HG03066 (cell line): ENCODE measurements around the gene RELL2.

Source experiments
- ATAC-seq: cut with Tn5 transposase; IDR thresholded peaks from one replicate; pipeline ENCODE4 v1.9.1; 2021; ENCODE audit warnings: low read depth; ENCODE audit not compliant: unreplicated experiment

RELL2 gene

GRCh38 chr5:141672841-141673813 is 36.3 kb downstream of the RELL2 start:
- no peak for ATAC-seq

GRCh38 chr5:141674747-141675146 is 38.0 kb downstream of the RELL2 start:
- no peak for ATAC-seq

- ATAC-seq = no peak
Measured at GRCh38 chr5:141675672-141676071, 38.9 kb downstream of the RELL2 start.

- no peak for ATAC-seq
Measured at GRCh38 chr5:141677415-141677814, 40.6 kb downstream of the RELL2 start.

GRCh38 chr5:141680178-141680577 is 43.4 kb downstream of the RELL2 start:
- no peak for ATAC-seq

- no peak for ATAC-seq
Measured at GRCh38 chr5:141680751-141681201, 44.0 kb downstream of the RELL2 start.

GRCh38 chr5:141681295-141681694 is 44.5 kb downstream of the RELL2 start:
- ATAC-seq = no peak

GRCh38 chr5:141681695-141682641 is 45.2 kb downstream of the RELL2 start, which contains the start of gene ARAP3:
TSS of gene ARAP3 (minus strand) at chr5:141682230. CDS start at chr5:141680486, 1,744 bp downstream.
- no peak for ATAC-seq

- ATAC-seq = no peak
Measured at GRCh38 chr5:141683596-141684141, 46.9 kb downstream of the RELL2 start.

- no peak for ATAC-seq
Measured at GRCh38 chr5:141685591-141685990, 48.8 kb downstream of the RELL2 start.

GRCh38 chr5:141686648-141687416 is 50.0 kb downstream of the RELL2 start:
- ATAC-seq = no peak
